ENCODE measurements around the gene C16orf96. TPM values are rescaled to one million over a fixed set of nuclear protein-coding genes. Genes with fewer than 3 reads are reported as not detected.

The C16orf96 gene
- total and polyA plus RNA-seq, 4 donors, result 0.06 to 0.25 (median 0.08) TPM

- no peaks in the 10 kb centered on the region for H3K9me3 ChIP-seq (ENCODE audit: control insufficient read depth in 4 of 4, low read length in 3 of 4)
- H3K27ac ChIP-seq (ENCODE audit: low read depth in 1 of 2, low read length in 2 of 2), result no peak overlapping the region
- 90% methylated on average over 8 of the region's 8 CpGs for WGBS
- H3K4me3 ChIP-seq (ENCODE audit: low read depth in 1 of 3, low read length in 3 of 3), result no peak overlapping the region
- H3K4me1 ChIP-seq (ENCODE audit: control insufficient read depth in 4 of 4, insufficient read depth in 4 of 4, low read length in 3 of 4), result peaks cover 3 to 48% (median 23%) of the 10 kb centered on the region in 4 donors
- no peak overlapping the region for H3K9ac ChIP-seq (ENCODE audit: low read depth in 1 of 2, low read length in 2 of 2)
- H3K27me3 ChIP-seq (ENCODE audit: control insufficient read depth in 4 of 4, insufficient read depth in 4 of 4, low read length in 3 of 4), result no peaks in the 10 kb centered on the region
- peaks cover 0 to 11% (median 8%) of the 10 kb centered on the region in 4 donors for H3K36me3 ChIP-seq (ENCODE audit: control insufficient read depth in 4 of 4, insufficient read depth in 3 of 4, low read depth in 1 of 4, low read length in 3 of 4)
- no peak for DNase-seq (ENCODE audit: low spot score)
- TF ChIP-seq SP1 (IDR thresholded peaks at IDR 0.05) (no peak), FOXA2 (IDR thresholded peaks at IDR 0.05) (no peak), EGR1 (IDR thresholded peaks at IDR 0.05; ENCODE audit: low read depth in 2 of 2) (no peak), ATF3 (IDR thresholded peaks at IDR 0.05) (no peak), NR2F2 (IDR thresholded peaks at IDR 0.05) (no peak), RAD21 (IDR thresholded peaks at IDR 0.05) (no peak), YY1 (IDR thresholded peaks at IDR 0.05) (no peak), MAX (IDR thresholded peaks at IDR 0.05) (no peak), CTCF (IDR thresholded peaks at IDR 0.05; ENCODE audit: low read depth, low read length, missing input control) (no peak), JUND (IDR thresholded peaks at IDR 0.05) (no peak), REST (IDR thresholded peaks at IDR 0.05) (no peak), FOXA1 (IDR thresholded peaks at IDR 0.05) (no peak), HNF4G (IDR thresholded peaks at IDR 0.05) (no peak), TAF1 (conservative IDR thresholded peaks at IDR 0.05) (no peak), ZBTB33 (IDR thresholded peaks at IDR 0.05) (no peak)
Observed at GRCh38 chr16:4608704-4608980, 52.5 kb downstream of the C16orf96 start.

GRCh38 chr16:4609200-4610010 is 53.3 kb downstream of the C16orf96 start:
- 77% methylated on average over 45 of the region's 45 CpGs for WGBS
- DNase-seq (ENCODE audit: low spot score), result no peak
- no peak overlapping the region for H3K9ac ChIP-seq (ENCODE audit: low read depth in 1 of 2, low read length in 2 of 2)
- no peak overlapping the region for H3K4me3 ChIP-seq (ENCODE audit: low read depth in 1 of 3, low read length in 3 of 3)
- peak overlapping the region in 1 of 2 donors; percentile 10 for H3K27ac ChIP-seq (ENCODE audit: low read depth in 1 of 2, low read length in 2 of 2)
- H3K4me1 ChIP-seq (ENCODE audit: control insufficient read depth in 4 of 4, insufficient read depth in 4 of 4, low read length in 3 of 4), result peaks cover 3 to 50% (median 24%) of the 10 kb centered on the region in 4 donors
- H3K36me3 ChIP-seq (ENCODE audit: control insufficient read depth in 4 of 4, insufficient read depth in 3 of 4, low read depth in 1 of 4, low read length in 3 of 4), result peaks cover 0 to 11% (median 8%) of the 10 kb centered on the region in 4 donors
- no peaks in the 10 kb centered on the region for H3K27me3 ChIP-seq (ENCODE audit: control insufficient read depth in 4 of 4, insufficient read depth in 4 of 4, low read length in 3 of 4)
- no peaks in the 10 kb centered on the region for H3K9me3 ChIP-seq (ENCODE audit: control insufficient read depth in 4 of 4, low read length in 3 of 4)
- TF ChIP-seq NR2F2 (IDR thresholded peaks at IDR 0.05) (no peak), FOXA1 (IDR thresholded peaks at IDR 0.05) (no peak), HNF4A (conservative IDR thresholded peaks at IDR 0.05) (no peak), RXRA (IDR thresholded peaks at IDR 0.05) (no peak), MAX (IDR thresholded peaks at IDR 0.05) (no peak), ZBTB33 (IDR thresholded peaks at IDR 0.05) (no peak), JUND (IDR thresholded peaks at IDR 0.05) (no peak), EGR1 (IDR thresholded peaks at IDR 0.05; ENCODE audit: low read depth in 2 of 2) (no peak), RAD21 (IDR thresholded peaks at IDR 0.05) (no peak), REST (IDR thresholded peaks at IDR 0.05) (no peak), YY1 (IDR thresholded peaks at IDR 0.05) (no peak), HNF4G (IDR thresholded peaks at IDR 0.05) (no peak)

Measured in liver (tissue), 9 donors.